Lung (tissue), 12 donors: ENCODE data around the gene CD22. TPM values are rescaled to one million over a fixed set of nuclear protein-coding genes. Genes with fewer than 3 reads are reported as not detected.

ENCODE experiments used
- ATAC-seq: fragments of 200-7000 bp; cut with Tn5 transposase; one replicate; pipeline ENCODE4 v1.9.1; 2020; ENCODE audit warnings: moderate number of reproducible peaks; ENCODE audit not compliant: insufficient read depth, low FRiP score
- DNase-seq, 3 donors: peaks; one replicate each; pipeline ENCODE4 v3.0.0-alpha.2; 2013 to 2017
- H3K27ac ChIP-seq, 2 donors: one replicate each; pipeline ENCODE4 v1.5.1; 2013; ENCODE audit warnings: mild to moderate bottlenecking in 2 of 2, moderate library complexity in 2 of 2, control low read depth in 1 of 2, inconsistent platforms in 1 of 2, low read depth in 1 of 2, low read length in 1 of 2
- H3K27me3 ChIP-seq, 3 donors: one replicate each; pipeline ENCODE4 v1.5.1; 2013; ENCODE audit warnings: low read length in 2 of 3; ENCODE audit not compliant: control insufficient read depth in 3 of 3, insufficient read depth in 3 of 3
- H3K36me3 ChIP-seq, 4 donors: one replicate each; pipeline ENCODE4 v1.5.1; 2013; ENCODE audit warnings: low read length in 4 of 4, mild to moderate bottlenecking in 1 of 4, moderate library complexity in 1 of 4; ENCODE audit not compliant: control insufficient read depth in 4 of 4, insufficient read depth in 4 of 4
- H3K4me1 ChIP-seq, 5 donors: one replicate each; pipeline ENCODE4 v1.5.1; 2013; ENCODE audit warnings: low read length in 5 of 5, mild to moderate bottlenecking in 2 of 5, moderate library complexity in 1 of 5; ENCODE audit not compliant: control insufficient read depth in 5 of 5, insufficient read depth in 5 of 5
- H3K4me3 ChIP-seq: one replicate; pipeline ENCODE4 v1.5.1; 2013; ENCODE audit warnings: mild to moderate bottlenecking, control low read depth, moderate library complexity
- H3K9ac ChIP-seq, 2 donors: one replicate each; pipeline ENCODE4 v1.5.1; 2013; ENCODE audit warnings: low read length in 2 of 2, control low read depth in 1 of 2; ENCODE audit not compliant: insufficient read depth in 1 of 2
- H3K9me3 ChIP-seq, 4 donors: one replicate each; pipeline ENCODE4 v1.5.1; 2013; ENCODE audit warnings: low read length in 3 of 4, mild to moderate bottlenecking in 1 of 4, moderate library complexity in 1 of 4; ENCODE audit not compliant: control insufficient read depth in 4 of 4, insufficient read depth in 3 of 4
- WGBS, 2 donors: extraction: QIAGEN DNeasy Blood & Tissue Kit; methylation state at CpG; one replicate each; pipeline ENCODE4 v1.1.7; 2013; 5-methylcytosine and 5-hydroxymethylcytosine counted together
- polyA plus RNA-seq, 2 donors: library from polyadenylated mRNA; stranded (reverse); fragments of 200-250 nt; gene quantifications; one replicate each; pipeline ENCODE4 v1.2.1, GENCODE V29; 2013
- total RNA-seq, 2 donors: library from RNA; depleted of rRNA in 1 of 2; stranded (reverse); fragments of >200 nt in 1 of 2; gene quantifications; one replicate each; pipeline ENCODE4 v1.2.1, GENCODE V29; 2014 to 2021
- TF ChIP-seq, protein P1 (sequence below): IDR thresholded peaks from 2 replicates; pipeline ENCODE4 v1.5.1; 2012; ENCODE audit warnings: mild to moderate bottlenecking; ENCODE audit errors: control extremely low read depth, extremely low read depth
- donor health status: control.
- donor health status: control.
- donor health status: Bipolar disorder and iron deficiency.
- donor health status: healthy.
- donor health status: DM: yes; HTN: yes; CAD: no.

Gene CD22
- total and polyA plus RNA-seq, 4 donors = 4.7 to 53.8 (median 30.7) TPM

DNA sequence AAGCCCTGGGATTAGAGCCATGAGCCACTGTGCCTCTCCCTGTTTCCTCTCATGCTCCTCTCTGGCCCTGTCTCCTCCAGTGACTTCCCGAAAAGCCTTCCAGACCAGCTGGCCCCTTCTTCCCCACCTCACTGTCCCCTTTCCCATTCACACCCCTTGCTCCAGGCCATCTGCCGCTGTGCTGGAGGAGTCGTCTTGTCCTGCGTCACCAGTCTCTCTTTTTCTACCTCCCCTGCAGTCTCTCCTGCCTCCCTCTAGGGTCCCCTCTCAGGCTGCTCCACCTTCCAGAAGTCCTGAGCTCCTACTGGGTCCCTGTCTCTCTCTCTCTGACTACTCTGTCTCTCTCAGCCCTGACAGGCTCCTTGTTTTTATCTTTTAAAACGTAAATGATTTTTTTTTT, 13.4 kb downstream of the CD22 start:
- TF ChIP-seq, protein P1, sequence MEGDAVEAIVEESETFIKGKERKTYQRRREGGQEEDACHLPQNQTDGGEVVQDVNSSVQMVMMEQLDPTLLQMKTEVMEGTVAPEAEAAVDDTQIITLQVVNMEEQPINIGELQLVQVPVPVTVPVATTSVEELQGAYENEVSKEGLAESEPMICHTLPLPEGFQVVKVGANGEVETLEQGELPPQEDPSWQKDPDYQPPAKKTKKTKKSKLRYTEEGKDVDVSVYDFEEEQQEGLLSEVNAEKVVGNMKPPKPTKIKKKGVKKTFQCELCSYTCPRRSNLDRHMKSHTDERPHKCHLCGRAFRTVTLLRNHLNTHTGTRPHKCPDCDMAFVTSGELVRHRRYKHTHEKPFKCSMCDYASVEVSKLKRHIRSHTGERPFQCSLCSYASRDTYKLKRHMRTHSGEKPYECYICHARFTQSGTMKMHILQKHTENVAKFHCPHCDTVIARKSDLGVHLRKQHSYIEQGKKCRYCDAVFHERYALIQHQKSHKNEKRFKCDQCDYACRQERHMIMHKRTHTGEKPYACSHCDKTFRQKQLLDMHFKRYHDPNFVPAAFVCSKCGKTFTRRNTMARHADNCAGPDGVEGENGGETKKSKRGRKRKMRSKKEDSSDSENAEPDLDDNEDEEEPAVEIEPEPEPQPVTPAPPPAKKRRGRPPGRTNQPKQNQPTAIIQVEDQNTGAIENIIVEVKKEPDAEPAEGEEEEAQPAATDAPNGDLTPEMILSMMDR = no peak
- WGBS, 2 donors = 75 to 76% methylated on average over 5 of the region's 5 CpGs

DNA sequence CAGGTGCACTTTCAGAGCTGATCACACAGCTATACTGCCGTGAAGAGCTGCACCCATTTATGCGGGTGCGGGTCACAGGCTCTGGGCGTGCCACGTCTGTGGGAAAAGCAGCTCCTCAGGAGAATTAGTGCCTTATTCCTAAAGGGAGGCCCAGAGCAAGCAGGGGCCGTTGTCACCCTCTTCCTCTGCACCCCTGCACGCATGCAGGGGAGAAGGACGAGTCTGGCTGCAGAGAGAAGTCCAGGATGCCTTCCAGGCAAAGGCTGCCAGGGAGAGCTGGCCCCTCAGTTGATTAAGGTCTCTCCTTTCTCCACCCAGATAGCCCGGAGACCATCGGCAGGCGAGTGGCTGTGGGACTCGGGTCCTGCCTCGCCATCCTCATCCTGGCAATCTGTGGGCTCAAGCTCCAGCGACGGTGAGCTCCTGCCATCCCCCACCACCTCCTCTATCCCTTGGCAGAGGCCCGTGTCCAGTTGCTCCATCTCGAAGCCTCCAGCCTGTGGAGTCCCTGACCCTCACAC, 15.6 kb downstream of the CD22 start:
- ATAC-seq = no peak
- no peak for DNase-seq
- Histone ChIP-seq H3K9me3 (no peaks in the 10 kb centered on the region), H3K36me3 (peaks cover 0 to 3% (median 0%) of the 10 kb centered on the region in 4 donors), H3K27ac (no peak overlapping the region), H3K4me3 (no peak overlapping the region), H3K9ac (no peak overlapping the region), H3K4me1 (no peaks in the 10 kb centered on the region), H3K27me3 (no peaks in the 10 kb centered on the region)
- TF ChIP-seq, protein P1 = no peak
- 86 to 90% methylated on average over 17 of the region's 17 CpGs for WGBS, 2 donors

More for the DNA sequence above, 13.4 kb downstream of the CD22 start:
- Histone ChIP-seq H3K4me3 (no peak overlapping the region), H3K9me3 (no peaks in the 10 kb centered on the region), H3K27me3 (no peaks in the 10 kb centered on the region), H3K4me1 (no peaks in the 10 kb centered on the region), H3K36me3 (peaks cover 0 to 5% (median 0%) of the 10 kb centered on the region in 4 donors), H3K9ac (no peak overlapping the region), H3K27ac (no peak overlapping the region)
- ATAC-seq = no peak
- DNase-seq = no peak

DNA sequence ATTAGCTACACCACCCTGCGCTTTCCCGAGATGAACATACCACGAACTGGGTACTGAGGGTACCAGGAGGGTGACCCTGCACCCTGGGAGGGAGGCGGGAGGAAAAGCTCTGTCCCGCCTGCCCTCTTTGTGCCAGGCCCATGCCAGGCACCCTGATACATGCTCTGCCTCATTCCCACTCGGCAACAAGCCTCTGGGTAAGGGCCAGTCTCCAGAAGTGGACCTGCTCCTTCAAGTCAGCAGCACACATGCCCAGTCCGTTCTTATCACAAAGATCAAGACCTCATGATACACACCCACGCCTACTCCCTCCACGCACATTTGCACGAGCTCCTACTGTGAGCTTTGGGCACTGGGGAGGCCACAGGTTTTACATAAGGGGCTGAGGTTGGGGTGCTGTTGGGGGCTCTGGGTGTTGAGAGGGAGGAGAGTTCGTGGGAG, 16.7 kb downstream of the CD22 start:
- WGBS, 2 donors = 74 to 87% methylated on average over 11 of the region's 11 CpGs
- Histone ChIP-seq H3K36me3 (no peaks in the 10 kb centered on the region), H3K27ac (no peak overlapping the region), H3K4me1 (no peaks in the 10 kb centered on the region), H3K9me3 (no peaks in the 10 kb centered on the region), H3K9ac (no peak overlapping the region), H3K27me3 (no peaks in the 10 kb centered on the region), H3K4me3 (no peak overlapping the region)
- ATAC-seq (no peak), DNase-seq (no peak)
- TF ChIP-seq, protein P1 = no peak
